ENCODE data around the gene HABP2. TPM values are rescaled to one million over a fixed set of nuclear protein-coding genes. Genes with fewer than 3 reads are reported as not detected.

Gene HABP2
- total RNA-seq, 1 donor from 2014 or later = not detected

GRCh38 chr10:113532724-113533123 lies 20.1 kb upstream of the HABP2 start:
- Mint-ChIP-seq H3K9me3 (no peaks in the 10 kb centered on the region), H3K4me3 (ENCODE audit: low read depth) (no peak overlapping the region), H3K27me3 (ENCODE audit: low read depth) (peaks cover 1% of the 10 kb centered on the region), H3K36me3 (ENCODE audit: low read depth) (no peaks in the 10 kb centered on the region), H3K27ac (no peak overlapping the region), H3K4me1 (ENCODE audit: low read depth) (peaks cover 4% of the 10 kb centered on the region)
- DNase-seq (ENCODE audit: low spot score) = no peak
- intact Hi-C loops (cut with micrococcal nuclease) = no loop called here

- Mint-ChIP-seq H3K36me3 (ENCODE audit: low read depth) (no peaks in the 10 kb centered on the region), H3K27me3 (ENCODE audit: low read depth) (peaks cover 1% of the 10 kb centered on the region), H3K27ac (no peak overlapping the region), H3K9me3 (no peaks in the 10 kb centered on the region), H3K4me1 (ENCODE audit: low read depth) (peaks cover 4% of the 10 kb centered on the region), H3K4me3 (ENCODE audit: low read depth) (no peak overlapping the region)
- intact Hi-C loops (cut with micrococcal nuclease) = no loop called here
- DNase-seq (ENCODE audit: low spot score) = no peak
Observed at GRCh38 chr10:113533801-113534200, 19.1 kb upstream of the HABP2 start.

GRCh38 chr10:113534423-113534822 lies 18.4 kb upstream of the HABP2 start:
- intact Hi-C loops (cut with micrococcal nuclease) = no loop called here

DNA sequence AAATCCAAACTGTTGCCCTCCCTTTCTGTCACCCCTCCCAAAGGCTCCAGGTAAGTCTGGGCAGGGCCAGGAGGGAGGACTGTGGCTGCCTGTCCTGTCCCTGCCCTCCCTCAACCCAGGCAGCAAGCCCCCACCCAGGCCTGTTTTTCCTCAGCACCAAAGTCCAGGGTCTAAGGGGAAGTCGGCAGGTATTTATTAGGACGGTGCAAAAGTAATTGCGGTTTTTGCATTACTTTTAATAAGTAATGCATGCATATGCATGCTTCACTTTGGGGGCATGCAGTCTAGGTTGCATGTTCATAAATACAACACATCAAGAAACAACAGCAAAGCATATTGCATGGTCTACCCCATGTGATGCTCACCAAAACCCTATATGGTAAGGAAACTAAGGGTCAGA lies 15.2 kb upstream of the HABP2 start:
- intact Hi-C loops (cut with micrococcal nuclease) = no loop called here
- Mint-ChIP-seq H3K4me1 (ENCODE audit: low read depth) (peaks cover 4% of the 10 kb centered on the region), H3K36me3 (ENCODE audit: low read depth) (no peaks in the 10 kb centered on the region), H3K9me3 (no peaks in the 10 kb centered on the region), H3K27me3 (ENCODE audit: low read depth) (peaks cover 1% of the 10 kb centered on the region), H3K4me3 (ENCODE audit: low read depth) (no peak overlapping the region), H3K27ac (no peak overlapping the region)
- no peak for DNase-seq (ENCODE audit: low spot score)

More at GRCh38 chr10:113534423-113534822, 18.4 kb upstream of the HABP2 start:
- no peak overlapping the region for H3K27ac Mint-ChIP-seq
- H3K36me3 Mint-ChIP-seq (ENCODE audit: low read depth) = no peaks in the 10 kb centered on the region
- DNase-seq (ENCODE audit: low spot score) = no peak
- no peak overlapping the region for H3K4me3 Mint-ChIP-seq (ENCODE audit: low read depth)
- H3K27me3 Mint-ChIP-seq (ENCODE audit: low read depth) = peaks cover 1% of the 10 kb centered on the region
- H3K9me3 Mint-ChIP-seq = no peaks in the 10 kb centered on the region
- peaks cover 4% of the 10 kb centered on the region for H3K4me1 Mint-ChIP-seq (ENCODE audit: low read depth)

- H3K36me3 Mint-ChIP-seq (ENCODE audit: low read depth) = no peaks in the 10 kb centered on the region
- H3K4me1 Mint-ChIP-seq (ENCODE audit: low read depth) = peaks cover 4% of the 10 kb centered on the region
Observed at GRCh38 chr10:113538151-113538550, 14.7 kb upstream of the HABP2 start.

GRCh38 chr10:113539789-113540188 lies 13.1 kb upstream of the HABP2 start:
- Mint-ChIP-seq H3K27me3 (ENCODE audit: low read depth) (peaks cover 2% of the 10 kb centered on the region), H3K9me3 (no peaks in the 10 kb centered on the region), H3K36me3 (ENCODE audit: low read depth) (no peaks in the 10 kb centered on the region), H3K27ac (no peak overlapping the region), H3K4me3 (ENCODE audit: low read depth) (no peak overlapping the region), H3K4me1 (ENCODE audit: low read depth) (no peaks in the 10 kb centered on the region)
- no peak for DNase-seq (ENCODE audit: low spot score)
- intact Hi-C loops (cut with micrococcal nuclease) = no loop called here

More at GRCh38 chr10:113538151-113538550, 14.7 kb upstream of the HABP2 start:
- H3K27ac Mint-ChIP-seq = no peak overlapping the region
- H3K4me3 Mint-ChIP-seq (ENCODE audit: low read depth) = no peak overlapping the region
- no peaks in the 10 kb centered on the region for H3K9me3 Mint-ChIP-seq
- no peak for DNase-seq (ENCODE audit: low spot score)
- peaks cover 1% of the 10 kb centered on the region for H3K27me3 Mint-ChIP-seq (ENCODE audit: low read depth)
- intact Hi-C loops (cut with micrococcal nuclease) = no loop called here

GRCh38 chr10:113540845-113541548 lies 11.9 kb upstream of the HABP2 start:
- Mint-ChIP-seq H3K27ac (no peak overlapping the region), H3K4me3 (ENCODE audit: low read depth) (no peak overlapping the region)

DNA sequence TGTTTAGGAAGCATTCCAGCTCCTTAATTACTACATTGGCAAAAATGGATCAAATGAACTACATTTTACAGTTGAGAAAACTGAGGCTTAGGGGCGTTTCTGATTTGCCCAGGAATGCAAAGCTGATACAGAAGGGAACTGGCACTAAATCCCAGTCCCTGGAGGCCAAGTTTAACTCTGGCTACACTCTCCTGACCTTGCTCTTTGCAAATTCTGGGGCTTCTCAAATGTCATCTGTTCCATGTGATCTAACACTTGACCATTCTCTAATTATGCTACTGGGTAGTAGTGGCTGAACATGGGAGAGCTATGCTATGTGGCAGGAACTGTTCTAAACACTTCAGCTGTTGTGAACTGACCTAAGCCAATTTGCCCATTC lies 11.3 kb upstream of the HABP2 start:
- H3K9me3 Mint-ChIP-seq = no peaks in the 10 kb centered on the region

More at GRCh38 chr10:113540845-113541548, 11.9 kb upstream of the HABP2 start:
- intact Hi-C loops (cut with micrococcal nuclease) = no loop called here
- H3K27me3 Mint-ChIP-seq (ENCODE audit: low read depth) = peaks cover 2% of the 10 kb centered on the region
- H3K4me1 Mint-ChIP-seq (ENCODE audit: low read depth) = no peaks in the 10 kb centered on the region
- H3K9me3 Mint-ChIP-seq = no peaks in the 10 kb centered on the region
- no peak for DNase-seq (ENCODE audit: low spot score)
- H3K36me3 Mint-ChIP-seq (ENCODE audit: low read depth) = no peaks in the 10 kb centered on the region

GRCh38 chr10:113543107-113543955 lies 9.5 kb upstream of the HABP2 start:
- H3K27ac Mint-ChIP-seq = no peak overlapping the region
- H3K36me3 Mint-ChIP-seq (ENCODE audit: low read depth) = no peaks in the 10 kb centered on the region
- H3K4me3 Mint-ChIP-seq (ENCODE audit: low read depth) = no peak overlapping the region
- peaks cover 2% of the 10 kb centered on the region for H3K27me3 Mint-ChIP-seq (ENCODE audit: low read depth)
- intact Hi-C loops (cut with micrococcal nuclease) = no loop called here
- DNase-seq (ENCODE audit: low spot score) = no peak
- H3K4me1 Mint-ChIP-seq (ENCODE audit: low read depth) = no peaks in the 10 kb centered on the region
- no peaks in the 10 kb centered on the region for H3K9me3 Mint-ChIP-seq

More for the DNA sequence above, 11.3 kb upstream of the HABP2 start:
- Mint-ChIP-seq H3K4me3 (ENCODE audit: low read depth) (no peak overlapping the region), H3K27me3 (ENCODE audit: low read depth) (peaks cover 2% of the 10 kb centered on the region), H3K4me1 (ENCODE audit: low read depth) (no peaks in the 10 kb centered on the region), H3K36me3 (ENCODE audit: low read depth) (no peaks in the 10 kb centered on the region), H3K27ac (no peak overlapping the region)
- no peak for DNase-seq (ENCODE audit: low spot score)
- intact Hi-C loops (cut with micrococcal nuclease) = no loop called here

- H3K4me1 Mint-ChIP-seq (ENCODE audit: low read depth) = no peaks in the 10 kb centered on the region
- intact Hi-C loops (cut with micrococcal nuclease) = no loop called here
- no peaks in the 10 kb centered on the region for H3K36me3 Mint-ChIP-seq (ENCODE audit: low read depth)
Observed at GRCh38 chr10:113544392-113544791, 8.5 kb upstream of the HABP2 start.

DNA sequence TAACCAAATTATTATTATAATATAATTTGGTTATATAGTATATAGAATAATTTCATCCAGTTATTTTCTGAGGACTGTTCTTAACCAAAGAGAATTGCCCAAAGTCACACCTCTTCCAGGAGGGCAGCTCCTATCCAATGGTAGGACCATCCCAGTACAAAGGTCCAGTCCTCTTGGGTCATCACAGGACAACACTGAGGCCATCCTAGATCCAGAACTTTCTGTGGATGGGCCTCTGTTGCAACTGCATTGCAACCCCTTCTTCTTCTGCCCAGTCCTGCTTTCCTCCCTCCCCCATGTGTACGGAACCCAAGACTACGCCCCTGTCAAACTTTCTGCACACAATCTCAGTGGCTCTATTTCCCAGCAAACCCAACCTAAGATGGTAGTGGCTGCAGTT lies 5.4 kb upstream of the HABP2 start:
- Mint-ChIP-seq H3K9me3 (no peaks in the 10 kb centered on the region), H3K36me3 (ENCODE audit: low read depth) (no peaks in the 10 kb centered on the region), H3K4me1 (ENCODE audit: low read depth) (no peaks in the 10 kb centered on the region), H3K27me3 (ENCODE audit: low read depth) (peaks cover 8% of the 10 kb centered on the region), H3K27ac (no peak overlapping the region), H3K4me3 (ENCODE audit: low read depth) (no peak overlapping the region)
- no peak for DNase-seq (ENCODE audit: low spot score)
- intact Hi-C loops (cut with micrococcal nuclease) = no loop called here

More at GRCh38 chr10:113544392-113544791, 8.5 kb upstream of the HABP2 start:
- no peaks in the 10 kb centered on the region for H3K9me3 Mint-ChIP-seq
- no peak for DNase-seq (ENCODE audit: low spot score)
- peaks cover 2% of the 10 kb centered on the region for H3K27me3 Mint-ChIP-seq (ENCODE audit: low read depth)
- no peak overlapping the region for H3K4me3 Mint-ChIP-seq (ENCODE audit: low read depth)
- H3K27ac Mint-ChIP-seq = no peak overlapping the region

- H3K4me1 Mint-ChIP-seq (ENCODE audit: low read depth) = no peaks in the 10 kb centered on the region
- H3K27me3 Mint-ChIP-seq (ENCODE audit: low read depth) = peaks cover 9% of the 10 kb centered on the region
- no peak overlapping the region for H3K4me3 Mint-ChIP-seq (ENCODE audit: low read depth)
- intact Hi-C loops (cut with micrococcal nuclease) = no loop called here
- no peak overlapping the region for H3K27ac Mint-ChIP-seq
- no peaks in the 10 kb centered on the region for H3K9me3 Mint-ChIP-seq
- H3K36me3 Mint-ChIP-seq (ENCODE audit: low read depth) = no peaks in the 10 kb centered on the region
- DNase-seq (ENCODE audit: low spot score) = no peak
Observed at GRCh38 chr10:113549856-113550255, 3.0 kb upstream of the HABP2 start.

DNA sequence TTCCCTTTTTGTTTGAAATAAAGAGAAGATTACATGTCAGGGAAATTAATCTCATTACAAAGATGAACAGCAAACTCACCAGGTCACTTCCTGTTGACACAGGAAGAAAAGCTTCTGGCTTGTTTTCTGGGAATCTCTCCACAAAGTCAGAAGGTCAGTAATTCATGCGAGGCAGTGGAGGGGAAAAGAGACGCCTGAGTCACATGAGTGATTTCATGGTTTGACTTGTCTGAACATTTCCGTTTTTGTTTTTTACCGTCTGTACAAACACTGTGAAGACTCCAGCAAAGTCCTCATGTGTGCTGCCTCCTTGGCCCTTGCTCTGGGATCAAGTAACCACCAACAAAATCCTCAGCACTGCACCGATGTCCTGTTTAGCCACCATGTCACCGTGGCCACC lies 2.5 kb upstream of the HABP2 start:
- H3K36me3 Mint-ChIP-seq (ENCODE audit: low read depth) = no peaks in the 10 kb centered on the region
- H3K4me1 Mint-ChIP-seq (ENCODE audit: low read depth) = no peaks in the 10 kb centered on the region
- H3K9me3 Mint-ChIP-seq = no peaks in the 10 kb centered on the region
- H3K27ac Mint-ChIP-seq = no peak overlapping the region
- no peak overlapping the region for H3K4me3 Mint-ChIP-seq (ENCODE audit: low read depth)
- H3K27me3 Mint-ChIP-seq (ENCODE audit: low read depth) = peaks cover 9% of the 10 kb centered on the region
- no peak for DNase-seq (ENCODE audit: low spot score)
- intact Hi-C loops (cut with micrococcal nuclease) = no loop called here
